Activated naive CD4-positive, alpha-beta T cell treated with anti-CD3 and anti-CD28 coated beads, Interleukin-2, amount 50 U/mL, for 24 hours (primary cell): Measurements from ENCODE around the gene RERE.

Source experiments
- H3K27ac Mint-ChIP-seq: one replicate; pipeline ENCODE4 v1.8.0; 2021; ENCODE audit warnings: mild to moderate bottlenecking, mixed read lengths
- H3K27me3 Mint-ChIP-seq: one replicate; pipeline ENCODE4 v1.8.0; 2021; ENCODE audit warnings: mixed read lengths
- H3K36me3 Mint-ChIP-seq: one replicate; pipeline ENCODE4 v1.8.0; 2021; ENCODE audit warnings: mixed read lengths
- H3K4me1 Mint-ChIP-seq: one replicate; pipeline ENCODE4 v1.8.0; 2021; ENCODE audit warnings: mixed read lengths
- H3K4me3 Mint-ChIP-seq: one replicate; pipeline ENCODE4 v1.8.0; 2021; ENCODE audit warnings: mild to moderate bottlenecking, mixed read lengths
- H3K9me3 Mint-ChIP-seq: one replicate; pipeline ENCODE4 v1.8.0; 2021; ENCODE audit warnings: mixed read lengths

The RERE gene

DNA sequence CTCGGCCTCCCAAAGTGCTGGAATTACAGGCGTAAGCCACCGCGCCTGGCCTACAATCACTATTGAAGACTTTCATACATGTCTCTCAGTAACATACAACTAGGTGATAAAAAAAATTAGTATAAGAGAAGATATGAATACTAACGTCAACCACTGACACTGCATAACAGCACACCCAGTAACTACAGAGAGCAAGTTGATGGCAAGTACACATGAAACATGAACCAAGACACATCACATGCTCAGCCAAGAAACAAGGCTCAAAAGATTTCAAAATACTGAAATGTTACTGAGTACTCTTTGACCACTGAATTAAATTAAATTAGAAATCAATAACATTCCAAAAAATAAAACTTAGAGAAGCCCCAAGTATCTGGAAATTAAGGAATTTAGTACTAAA is 331.4 kb downstream of the RERE start:
- H3K27me3 Mint-ChIP-seq, result no peaks in the 10 kb centered on the region
- H3K4me3 Mint-ChIP-seq, result no peak overlapping the region
- peaks cover 19% of the 10 kb centered on the region for H3K4me1 Mint-ChIP-seq

GRCh38 chr1:8483586-8483985 is 333.9 kb downstream of the RERE start:
- peaks cover 25% of the 10 kb centered on the region for H3K4me1 Mint-ChIP-seq
- H3K9me3 Mint-ChIP-seq, result no peaks in the 10 kb centered on the region
- H3K4me3 Mint-ChIP-seq, result no peak overlapping the region
- peaks cover 9% of the 10 kb centered on the region for H3K36me3 Mint-ChIP-seq
- H3K27ac Mint-ChIP-seq, result no peak overlapping the region
- H3K27me3 Mint-ChIP-seq, result no peaks in the 10 kb centered on the region

More for the DNA sequence above, 331.4 kb downstream of the RERE start:
- no peak overlapping the region for H3K27ac Mint-ChIP-seq
- no peaks in the 10 kb centered on the region for H3K9me3 Mint-ChIP-seq
- peaks cover 12% of the 10 kb centered on the region for H3K36me3 Mint-ChIP-seq

DNA sequence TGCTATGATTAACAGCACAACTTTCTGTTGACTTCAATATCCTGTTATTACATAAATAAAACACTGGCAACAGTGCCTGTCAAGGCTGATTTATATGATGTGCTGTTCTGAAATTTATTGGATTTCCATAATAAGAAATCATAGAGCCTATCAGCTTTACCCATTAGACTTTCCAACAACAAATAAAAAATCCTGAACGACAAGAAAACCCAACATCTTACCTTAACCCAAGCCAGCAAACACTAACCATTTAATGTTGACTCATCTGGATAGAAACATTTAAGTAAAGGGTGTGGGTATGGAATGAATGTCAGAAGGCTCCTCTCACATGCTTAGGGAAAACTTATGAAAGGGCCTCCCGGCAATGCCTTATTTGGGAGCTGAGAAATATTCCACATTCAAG is 334.5 kb downstream of the RERE start:
- H3K27ac Mint-ChIP-seq, result no peak overlapping the region
- no peaks in the 10 kb centered on the region for H3K9me3 Mint-ChIP-seq
- H3K27me3 Mint-ChIP-seq, result no peaks in the 10 kb centered on the region
- peaks cover 32% of the 10 kb centered on the region for H3K4me1 Mint-ChIP-seq
- no peak overlapping the region for H3K4me3 Mint-ChIP-seq
- H3K36me3 Mint-ChIP-seq, result peaks cover 9% of the 10 kb centered on the region

DNA sequence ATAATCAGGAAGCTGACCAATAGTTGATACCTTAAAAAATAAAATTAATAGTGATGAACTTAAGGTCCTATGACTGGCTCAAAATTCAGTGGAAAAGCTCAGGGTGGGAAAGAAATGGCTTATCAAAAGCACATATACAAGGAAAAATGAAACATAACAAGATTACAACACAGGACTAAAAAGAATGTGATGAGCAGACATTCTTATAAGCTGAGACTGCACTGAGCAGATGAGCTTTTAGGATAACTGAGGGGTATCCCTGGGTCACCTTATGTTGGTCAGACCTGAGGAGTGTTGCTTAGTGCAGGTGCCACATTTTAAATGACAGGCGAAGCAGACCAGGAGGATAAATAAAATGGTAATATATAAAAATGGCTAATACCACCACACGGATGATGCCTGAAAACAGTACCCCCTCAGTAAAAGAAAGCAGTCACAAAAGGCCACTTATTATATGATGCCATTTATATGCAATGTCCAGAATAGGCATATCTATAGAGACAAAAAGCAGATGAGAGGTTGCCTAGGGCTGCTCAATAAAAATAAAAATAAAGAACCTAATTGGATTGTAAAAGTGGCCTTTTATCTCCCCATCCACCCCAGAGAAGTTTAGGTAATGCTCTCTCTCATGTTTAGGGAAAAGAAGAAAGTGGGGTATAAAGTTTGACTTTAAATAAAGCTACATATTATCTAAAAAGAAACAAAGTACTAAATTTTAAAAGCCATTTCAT is 335.6 kb downstream of the RERE start:
- Mint-ChIP-seq H3K27me3 (no peaks in the 10 kb centered on the region), H3K36me3 (peaks cover 7% of the 10 kb centered on the region), H3K27ac (no peak overlapping the region), H3K4me3 (no peak overlapping the region), H3K9me3 (no peaks in the 10 kb centered on the region), H3K4me1 (peaks cover 38% of the 10 kb centered on the region)

DNA sequence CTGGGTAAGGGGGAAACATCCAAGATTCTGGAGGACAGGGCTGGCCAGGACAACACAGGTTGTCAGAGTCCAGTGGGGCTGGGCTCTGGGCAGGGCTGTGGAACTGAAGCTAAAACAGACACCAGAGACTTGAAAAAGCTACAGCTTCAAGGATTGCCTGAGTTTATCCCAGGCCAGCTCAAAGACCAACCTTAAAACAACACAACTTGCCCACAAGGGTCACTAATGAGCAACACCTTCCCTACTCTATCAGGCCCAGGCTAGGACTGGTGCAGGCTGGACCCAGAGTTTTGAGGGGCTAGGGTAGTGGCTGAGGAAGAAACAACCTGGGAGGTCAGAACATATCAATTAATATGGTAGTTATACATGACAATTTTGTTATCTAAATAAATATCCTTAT is 338.9 kb downstream of the RERE start:
- peaks cover 53% of the 10 kb centered on the region for H3K4me1 Mint-ChIP-seq
- H3K27ac Mint-ChIP-seq, result no peak overlapping the region
- H3K9me3 Mint-ChIP-seq, result no peaks in the 10 kb centered on the region
- H3K27me3 Mint-ChIP-seq, result no peaks in the 10 kb centered on the region
- H3K36me3 Mint-ChIP-seq, result peaks cover 4% of the 10 kb centered on the region
- no peak overlapping the region for H3K4me3 Mint-ChIP-seq

DNA sequence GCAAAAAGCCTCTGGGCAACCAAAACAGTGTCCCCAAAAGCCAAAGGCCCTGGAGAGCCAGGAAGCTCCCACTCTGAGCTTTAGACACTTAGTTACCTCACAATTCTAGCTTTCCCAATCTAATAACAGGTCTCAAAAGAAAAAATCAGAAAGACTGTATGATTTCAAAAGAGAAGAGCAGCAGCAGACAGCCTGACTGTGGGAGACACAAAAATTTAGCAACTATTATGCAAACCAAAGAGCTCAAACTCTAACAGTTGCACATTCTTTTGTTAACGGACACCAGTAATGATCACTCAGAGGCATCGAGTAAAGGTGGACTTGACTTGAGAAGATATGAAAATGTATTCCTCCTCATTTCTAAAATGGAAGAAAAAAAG is 339.5 kb downstream of the RERE start:
- no peaks in the 10 kb centered on the region for H3K27me3 Mint-ChIP-seq
- H3K36me3 Mint-ChIP-seq, result peaks cover 1% of the 10 kb centered on the region
- peak overlapping the region; percentile 86 for H3K27ac Mint-ChIP-seq
- H3K4me1 Mint-ChIP-seq, result peaks cover 53% of the 10 kb centered on the region
- H3K9me3 Mint-ChIP-seq, result no peaks in the 10 kb centered on the region
- no peak overlapping the region for H3K4me3 Mint-ChIP-seq

DNA sequence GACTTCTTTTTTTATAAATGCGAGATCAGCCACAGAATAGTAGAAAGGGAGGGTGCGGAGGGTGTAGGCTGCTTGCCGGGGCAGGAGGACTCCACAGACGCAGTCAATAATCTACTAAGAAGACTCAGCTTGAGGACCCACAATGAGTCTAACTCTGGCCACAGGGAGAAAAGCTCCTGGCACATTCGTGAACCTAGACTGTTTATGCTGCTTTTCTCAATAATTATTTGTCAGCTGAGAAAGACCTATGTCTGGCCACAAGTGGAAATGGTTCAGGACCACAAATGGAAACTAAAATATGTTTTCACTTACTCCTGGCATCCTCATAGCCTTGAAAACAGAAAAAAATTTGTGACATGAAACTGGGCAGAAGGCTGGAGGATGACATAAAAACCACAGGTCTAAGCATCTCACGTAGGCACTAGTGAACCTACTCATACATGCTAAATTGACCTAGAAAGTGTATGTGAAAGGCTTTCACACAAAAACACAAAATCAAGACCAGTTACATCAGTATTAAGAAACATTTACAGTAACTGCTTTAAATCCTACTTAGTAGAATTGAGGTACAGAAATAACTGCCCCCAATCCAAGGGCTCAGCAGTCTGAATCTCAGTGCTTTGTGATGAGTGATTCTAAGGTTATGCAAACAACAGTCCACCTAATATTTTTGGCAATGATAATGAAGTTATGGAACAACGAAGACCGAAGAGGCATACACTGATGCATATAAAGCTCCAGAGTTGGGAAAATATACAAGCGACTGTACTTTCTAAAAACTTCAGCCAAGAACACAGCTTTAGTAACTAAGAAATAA is 340.1 kb downstream of the RERE start:
- Mint-ChIP-seq H3K4me3 (no peak overlapping the region), H3K27ac (peak overlapping the region; percentile 86), H3K9me3 (no peaks in the 10 kb centered on the region)

GRCh38 chr1:8476006-8476405 is 341.4 kb downstream of the RERE start:
- Mint-ChIP-seq H3K4me1 (peaks cover 68% of the 10 kb centered on the region), H3K4me3 (no peak overlapping the region), H3K27me3 (no peaks in the 10 kb centered on the region), H3K36me3 (peaks cover 1% of the 10 kb centered on the region), H3K9me3 (no peaks in the 10 kb centered on the region), H3K27ac (peak overlapping the region; percentile 26)

More for the DNA sequence above, 340.1 kb downstream of the RERE start:
- H3K4me1 Mint-ChIP-seq, result peaks cover 59% of the 10 kb centered on the region
- H3K36me3 Mint-ChIP-seq, result peaks cover 1% of the 10 kb centered on the region
- H3K27me3 Mint-ChIP-seq, result no peaks in the 10 kb centered on the region

GRCh38 chr1:8474369-8474768 is 343.1 kb downstream of the RERE start:
- no peaks in the 10 kb centered on the region for H3K27me3 Mint-ChIP-seq
- peaks cover 1% of the 10 kb centered on the region for H3K36me3 Mint-ChIP-seq
- no peak overlapping the region for H3K4me3 Mint-ChIP-seq
- H3K4me1 Mint-ChIP-seq, result peaks cover 66% of the 10 kb centered on the region
- H3K9me3 Mint-ChIP-seq, result no peaks in the 10 kb centered on the region
- H3K27ac Mint-ChIP-seq, result no peak overlapping the region

DNA sequence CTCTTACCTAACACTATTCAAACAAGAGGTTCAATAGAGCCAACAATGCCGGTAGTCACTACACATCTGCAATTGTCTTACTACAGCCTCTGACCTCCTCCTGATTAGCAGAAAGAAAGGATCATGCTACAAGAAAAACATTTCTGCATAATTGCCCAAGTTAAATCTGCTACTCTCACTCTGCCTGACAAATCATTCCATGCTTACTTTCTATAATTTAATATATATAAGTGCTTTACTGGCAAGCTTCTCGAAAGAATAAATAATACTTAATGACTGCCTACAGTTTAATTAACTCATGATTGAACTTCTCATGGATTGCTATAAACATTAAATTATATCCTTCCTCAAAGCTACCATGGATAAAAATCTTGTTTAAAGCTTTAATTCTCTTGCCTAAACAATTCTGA is 343.5 kb downstream of the RERE start:
- H3K36me3 Mint-ChIP-seq, result peaks cover 1% of the 10 kb centered on the region
- H3K27ac Mint-ChIP-seq, result no peak overlapping the region
- H3K4me3 Mint-ChIP-seq, result no peak overlapping the region
- peaks cover 63% of the 10 kb centered on the region for H3K4me1 Mint-ChIP-seq
- H3K27me3 Mint-ChIP-seq, result no peaks in the 10 kb centered on the region
- no peaks in the 10 kb centered on the region for H3K9me3 Mint-ChIP-seq

GRCh38 chr1:8473121-8473875 is 344.1 kb downstream of the RERE start:
- peaks cover 1% of the 10 kb centered on the region for H3K36me3 Mint-ChIP-seq
- peak overlapping the region; percentile 62 for H3K27ac Mint-ChIP-seq

GRCh38 chr1:8472668-8473067 is 344.8 kb downstream of the RERE start:
- Mint-ChIP-seq H3K9me3 (no peaks in the 10 kb centered on the region), H3K36me3 (peaks cover 1% of the 10 kb centered on the region), H3K27me3 (no peaks in the 10 kb centered on the region), H3K27ac (peak overlapping the region; percentile 82), H3K4me1 (peaks cover 52% of the 10 kb centered on the region), H3K4me3 (peak overlapping the region; percentile 60)

More at GRCh38 chr1:8473121-8473875, 344.1 kb downstream of the RERE start:
- peak overlapping the region; percentile 60 for H3K4me3 Mint-ChIP-seq
- peaks cover 59% of the 10 kb centered on the region for H3K4me1 Mint-ChIP-seq
- H3K27me3 Mint-ChIP-seq, result no peaks in the 10 kb centered on the region
- no peaks in the 10 kb centered on the region for H3K9me3 Mint-ChIP-seq

- no peaks in the 10 kb centered on the region for H3K27me3 Mint-ChIP-seq
- peaks cover 1% of the 10 kb centered on the region for H3K36me3 Mint-ChIP-seq
- H3K9me3 Mint-ChIP-seq, result no peaks in the 10 kb centered on the region
- H3K4me1 Mint-ChIP-seq, result peaks cover 46% of the 10 kb centered on the region
- H3K4me3 Mint-ChIP-seq, result no peak overlapping the region
- no peak overlapping the region for H3K27ac Mint-ChIP-seq
Observed at GRCh38 chr1:8471451-8471850, 346.0 kb downstream of the RERE start.

- Mint-ChIP-seq H3K27ac (peak overlapping the region; percentile 82), H3K36me3 (no peaks in the 10 kb centered on the region), H3K4me1 (peaks cover 48% of the 10 kb centered on the region), H3K9me3 (no peaks in the 10 kb centered on the region), H3K27me3 (no peaks in the 10 kb centered on the region), H3K4me3 (no peak overlapping the region)
Observed at GRCh38 chr1:8468751-8469150, 348.7 kb downstream of the RERE start.

DNA sequence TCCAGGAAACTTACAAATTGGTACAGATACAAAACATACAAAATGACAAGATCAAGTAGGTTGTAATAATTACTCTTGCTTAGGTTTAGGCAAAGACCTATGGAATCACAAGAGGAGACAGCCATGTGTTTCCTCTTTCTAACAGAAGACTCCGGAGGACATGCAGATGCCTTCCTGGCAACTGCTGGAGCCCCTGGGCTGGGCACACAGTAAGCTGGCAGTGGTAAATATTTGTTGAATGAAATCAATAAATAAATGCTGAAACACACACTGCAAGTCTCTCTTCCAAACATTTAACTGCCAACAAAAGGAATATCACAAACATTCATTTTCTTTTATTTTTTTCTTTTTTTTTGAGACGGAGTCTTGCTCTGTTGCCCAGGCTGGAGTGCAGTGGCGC is 350.1 kb downstream of the RERE start:
- Mint-ChIP-seq H3K27ac (no peak overlapping the region), H3K27me3 (no peaks in the 10 kb centered on the region), H3K36me3 (peaks cover under 1% of the 10 kb centered on the region), H3K4me1 (peaks cover 48% of the 10 kb centered on the region), H3K9me3 (no peaks in the 10 kb centered on the region), H3K4me3 (no peak overlapping the region)

GRCh38 chr1:8465692-8466091 is 351.7 kb downstream of the RERE start:
- Mint-ChIP-seq H3K27ac (no peak overlapping the region), H3K27me3 (no peaks in the 10 kb centered on the region), H3K4me1 (peaks cover 55% of the 10 kb centered on the region), H3K9me3 (no peaks in the 10 kb centered on the region), H3K36me3 (peaks cover 7% of the 10 kb centered on the region), H3K4me3 (no peak overlapping the region)
